ENCODE measurements around the gene ARL8B. TPM values are rescaled to one million over a fixed set of nuclear protein-coding genes. Genes with fewer than 3 reads are reported as not detected.
"Not testable (repeated sequence)": the region's sequence is repeated elsewhere in the genome, so short reads cannot be mapped to it uniquely, and the experiment has no call there.

ARL8B gene
- total RNA-seq, 8 experiments from 2014 or later = 27.1 to 54.5 (median 36.8) TPM

DNA sequence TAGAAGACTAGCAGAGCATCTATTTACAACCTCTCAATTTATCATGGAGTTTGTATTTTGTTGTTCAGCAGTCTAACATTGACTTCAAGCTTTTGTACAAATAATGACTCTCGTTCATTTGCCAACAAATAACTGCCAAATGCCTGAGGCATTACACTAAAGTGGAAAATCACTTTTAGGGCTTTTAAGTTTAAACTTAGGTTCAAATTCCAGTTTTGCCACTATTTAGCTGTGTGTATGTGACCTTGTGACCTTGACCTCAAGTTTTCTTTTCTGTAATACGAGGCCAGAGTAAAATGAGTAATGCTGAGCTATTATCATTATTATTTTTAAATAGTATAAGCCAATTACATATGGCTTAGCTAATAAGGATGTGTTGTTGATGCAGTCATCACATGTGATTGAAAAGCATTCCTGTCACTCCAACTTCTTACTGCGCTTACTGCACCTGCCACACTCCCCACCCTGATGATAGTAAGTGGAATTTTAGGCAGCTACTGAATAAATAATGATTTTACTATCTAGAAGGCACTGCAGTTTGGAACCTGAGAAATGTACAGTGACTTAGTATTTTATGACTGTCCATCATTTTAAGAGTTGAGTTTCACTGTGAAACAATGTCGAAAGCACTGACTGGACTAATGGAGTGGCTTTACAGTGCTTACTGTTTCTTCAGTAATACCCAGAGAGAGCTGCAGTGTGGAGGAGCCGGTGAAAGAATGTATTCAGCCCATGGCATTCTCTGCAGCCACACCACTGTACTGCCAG lies 16.3 kb downstream of the ARL8B start:
- in situ Hi-C loops (cut with MboI; ENCODE audit: low pct_unique_long_range_greater_than_20kb in 2 of 9, low sequenced_read_pairs in 9 of 9, unreplicated experiment in 9 of 9) = no loop called here
- peak in 4 of 8 experiments; percentile 29 to 46 (median 40) for ATAC-seq (replicated peaks in 6 of 8)
- Histone ChIP-seq H3K4me3 (no peak overlapping the region), H3K4me1 (replicated peaks in 1 of 2) (peaks cover 2 to 14% of the 10 kb centered on the region in 2 donors), H3K27ac (no peak overlapping the region)
- WGBS, 10 experiments = 6 to 94% (median 83%) methylated on average over 2 to 5 of the region's 5 CpGs; no CpG with 5 or more reads in 1 of the 10 experiments

- WGBS, 10 experiments = 69 to 100% (median 90%) methylated on average over 1 to 4 of the region's 4 CpGs
- no peak for ATAC-seq (replicated peaks in 6 of 8)
- Histone ChIP-seq H3K27ac (no peak overlapping the region), H3K4me1 (replicated peaks in 1 of 2) (no peaks in the 10 kb centered on the region), H3K4me3 (no peak overlapping the region)
- in situ Hi-C loops (cut with MboI; ENCODE audit: low pct_unique_long_range_greater_than_20kb in 2 of 9, low sequenced_read_pairs in 9 of 9, unreplicated experiment in 9 of 9) = no loop called here
Observed at GRCh38 chr3:5140230-5140621, 18.1 kb downstream of the ARL8B start.

DNA sequence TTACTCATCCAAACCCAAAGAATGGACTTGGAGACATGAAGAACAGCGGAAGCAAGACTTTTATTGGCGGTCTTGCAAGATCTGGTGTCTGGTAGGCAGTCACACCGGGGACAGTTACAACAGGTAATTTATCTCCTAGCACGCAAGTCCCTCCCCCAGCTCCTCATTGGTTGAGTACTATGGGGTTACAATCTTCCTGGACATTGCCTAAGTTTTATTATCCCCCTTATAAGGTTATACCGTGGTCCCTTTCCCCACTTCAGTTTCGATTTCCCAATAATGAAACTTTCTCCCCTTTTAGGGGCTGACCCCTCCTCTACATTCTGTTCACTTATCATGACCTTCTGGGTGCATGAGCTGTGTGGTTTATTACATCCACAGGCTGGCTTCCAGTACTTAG lies 18.7 kb downstream of the ARL8B start:
- no peak overlapping the region for H3K27ac ChIP-seq
- 83 to 100% (median 96%) methylated on average over 1 to 5 of the region's 6 CpGs; no CpG with 5 or more reads in 2 of the 10 experiments for WGBS, 10 experiments
- ATAC-seq (replicated peaks in 6 of 8) = no peak
- H3K4me3 ChIP-seq = no peak overlapping the region
- no peaks in the 10 kb centered on the region for H3K4me1 ChIP-seq (replicated peaks in 1 of 2)
- in situ Hi-C loops (cut with MboI; ENCODE audit: low pct_unique_long_range_greater_than_20kb in 2 of 9, low sequenced_read_pairs in 9 of 9, unreplicated experiment in 9 of 9) = no loop called here

DNA sequence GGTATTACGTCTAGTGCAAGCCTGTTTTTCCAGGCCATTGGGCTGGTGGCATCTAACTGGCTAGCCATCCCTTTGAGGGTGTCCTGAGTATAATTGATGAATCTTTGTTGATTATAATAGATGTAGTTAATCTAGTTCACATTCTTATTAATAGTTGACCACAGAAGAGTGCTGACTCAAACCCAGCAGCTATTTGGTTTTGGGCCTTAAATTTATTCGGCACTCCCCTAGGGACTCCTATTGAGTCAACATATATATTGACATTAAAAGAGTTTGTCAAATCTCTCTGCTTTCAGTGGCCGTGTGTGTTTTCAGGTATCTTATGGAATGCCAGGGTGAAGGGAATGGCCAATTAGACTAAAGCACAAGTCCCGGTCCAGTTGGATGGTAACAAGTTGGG lies 19.7 kb downstream of the ARL8B start:
- in situ Hi-C loops (cut with MboI; ENCODE audit: low pct_unique_long_range_greater_than_20kb in 2 of 9, low sequenced_read_pairs in 9 of 9, unreplicated experiment in 9 of 9) = no loop called here
- Histone ChIP-seq H3K4me3 (no peak overlapping the region), H3K27ac (no peak overlapping the region), H3K4me1 (replicated peaks in 1 of 2) (no peaks in the 10 kb centered on the region)
- 85 to 100% (median 98%) methylated on average over 1 to 4 of the region's 4 CpGs; no CpG with 5 or more reads in 2 of the 10 experiments for WGBS, 10 experiments
- ATAC-seq (replicated peaks in 6 of 8) = no peak

- no peak overlapping the region for H3K27ac ChIP-seq
- WGBS, 10 experiments = 80 to 100% (median 97%) methylated on average over 2 to 4 of the region's 4 CpGs; no CpG with 5 or more reads in 4 of the 10 experiments
- in situ Hi-C loops (cut with MboI; ENCODE audit: low pct_unique_long_range_greater_than_20kb in 2 of 9, low sequenced_read_pairs in 9 of 9, unreplicated experiment in 9 of 9) = no loop called here
- no peak for ATAC-seq (replicated peaks in 6 of 8)
- H3K4me3 ChIP-seq = no peak overlapping the region
- H3K4me1 ChIP-seq (replicated peaks in 1 of 2) = no peaks in the 10 kb centered on the region
Observed at GRCh38 chr3:5143464-5143863, 21.4 kb downstream of the ARL8B start.

DNA sequence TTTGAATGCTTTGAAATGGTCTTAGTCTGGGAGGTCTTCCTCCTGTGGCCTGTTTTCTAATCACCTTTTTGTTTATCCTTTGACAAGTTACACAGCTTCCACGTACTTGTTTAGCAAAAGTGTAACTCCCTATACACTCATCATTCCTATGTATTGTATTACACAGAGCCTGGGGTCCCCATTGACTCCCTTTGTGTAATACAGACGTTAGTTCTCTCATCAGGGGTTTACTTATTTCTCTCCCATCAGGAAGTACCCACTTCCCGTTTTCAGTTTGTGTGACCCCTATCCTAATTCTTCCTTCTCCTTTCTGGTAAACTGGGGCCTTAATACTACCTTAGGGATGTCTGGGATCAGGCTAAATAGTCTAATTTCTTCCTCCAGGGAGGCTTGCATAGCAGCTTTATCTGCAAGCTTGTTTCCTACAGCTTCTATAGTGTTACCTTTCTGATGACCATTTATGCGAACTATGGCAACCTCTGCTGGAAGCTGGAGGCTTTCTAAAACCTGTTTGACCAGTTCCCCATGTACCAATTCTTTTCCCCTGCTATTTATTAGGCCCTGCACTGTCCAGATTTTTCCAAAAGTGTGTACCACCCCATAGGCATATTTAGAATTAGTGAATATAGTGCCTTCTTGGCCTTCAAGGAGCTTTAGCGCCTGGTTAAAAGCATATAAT lies 22.4 kb downstream of the ARL8B start:
- Histone ChIP-seq H3K4me3 (no peak overlapping the region), H3K27ac (no peak overlapping the region), H3K4me1 (replicated peaks in 1 of 2) (no peaks in the 10 kb centered on the region)
- ATAC-seq (replicated peaks in 6 of 8) = no peak
- WGBS, 10 experiments = 80 to 100% (median 92%) methylated on average over 1 to 5 of the region's 5 CpGs; no CpG with 5 or more reads in 1 of the 10 experiments
- in situ Hi-C loops (cut with MboI; ENCODE audit: low pct_unique_long_range_greater_than_20kb in 2 of 9, low sequenced_read_pairs in 9 of 9, unreplicated experiment in 9 of 9) = no loop called here

DNA sequence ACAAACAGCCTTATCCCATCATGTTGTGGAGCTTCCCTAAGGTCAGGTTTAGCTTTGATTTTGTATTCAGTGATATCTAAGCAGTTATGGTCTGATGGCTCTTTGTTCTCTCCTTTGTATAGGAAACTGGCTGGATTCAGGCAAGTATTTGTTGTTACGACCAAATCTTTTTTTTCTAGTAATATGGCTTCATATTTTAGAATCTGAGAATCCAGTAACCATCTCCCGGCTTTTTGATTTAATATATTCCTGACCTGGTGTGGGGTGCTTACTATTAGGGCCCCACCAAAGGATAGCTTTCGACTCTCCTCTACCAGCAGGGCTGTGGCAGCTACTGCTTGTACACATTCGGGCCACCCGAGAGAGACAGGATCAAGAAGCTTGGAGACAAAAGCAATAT lies 23.0 kb downstream of the ARL8B start:
- H3K4me1 ChIP-seq (replicated peaks in 1 of 2) = no peaks in the 10 kb centered on the region
- no peak overlapping the region for H3K4me3 ChIP-seq
- in situ Hi-C loops (cut with MboI; ENCODE audit: low pct_unique_long_range_greater_than_20kb in 2 of 9, low sequenced_read_pairs in 9 of 9, unreplicated experiment in 9 of 9) = no loop called here
- H3K27ac ChIP-seq = no peak overlapping the region
- WGBS, 10 experiments = 17 to 100% (median 89%) methylated on average over 1 to 5 of the region's 5 CpGs
- ATAC-seq (replicated peaks in 6 of 8) = no peak

DNA sequence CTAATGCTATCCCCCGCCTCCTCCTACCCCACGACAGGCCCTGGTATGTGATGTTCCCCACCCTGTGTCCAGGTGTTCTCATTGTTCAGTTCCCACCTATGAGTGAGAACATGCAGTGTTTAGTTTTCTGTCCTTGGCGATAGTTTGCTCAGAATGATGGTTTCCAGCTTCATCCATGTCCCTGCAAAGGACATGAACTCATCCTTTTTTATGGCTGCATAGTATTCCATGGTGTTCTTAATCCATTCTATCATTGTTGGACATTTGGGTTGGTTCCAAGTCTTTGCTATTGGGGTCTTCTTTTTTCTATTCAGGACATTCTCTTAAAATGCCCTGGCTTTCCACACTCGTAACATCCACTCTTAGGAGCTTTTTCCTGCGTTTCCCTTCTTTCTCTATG lies 25.1 kb downstream of the ARL8B start:
- WGBS, 10 experiments = 93 to 100% (median 98%) methylated on average over 2 to 3 of the region's 5 CpGs; no CpG with 5 or more reads in 1 of the 10 experiments
- in situ Hi-C loops (cut with MboI; ENCODE audit: low pct_unique_long_range_greater_than_20kb in 2 of 9, low sequenced_read_pairs in 9 of 9, unreplicated experiment in 9 of 9); H3K27ac ChIP-seq; ATAC-seq (replicated peaks in 6 of 8); H3K4me1 ChIP-seq (replicated peaks in 1 of 2); H3K4me3 ChIP-seq: not testable (repeated sequence)

- 29 to 100% (median 100%) methylated on average over 1 to 5 of the region's 7 CpGs for WGBS, 10 experiments
- in situ Hi-C loops (cut with MboI; ENCODE audit: low pct_unique_long_range_greater_than_20kb in 2 of 9, low sequenced_read_pairs in 9 of 9, unreplicated experiment in 9 of 9) = no loop called here
- H3K27ac ChIP-seq = no peak overlapping the region
- H3K4me3 ChIP-seq = no peak overlapping the region
- no peaks in the 10 kb centered on the region for H3K4me1 ChIP-seq (replicated peaks in 1 of 2)
- ATAC-seq (replicated peaks in 6 of 8) = no peak
Observed at GRCh38 chr3:5149306-5149880, 27.3 kb downstream of the ARL8B start.

GRCh38 chr3:5151586-5151985 lies 29.5 kb downstream of the ARL8B start:
- Histone ChIP-seq H3K4me3 (no peak overlapping the region), H3K4me1 (replicated peaks in 1 of 2) (no peaks in the 10 kb centered on the region), H3K27ac (no peak overlapping the region)
- ATAC-seq (replicated peaks in 6 of 8) = no peak
- in situ Hi-C loops (cut with MboI; ENCODE audit: low pct_unique_long_range_greater_than_20kb in 2 of 9, low sequenced_read_pairs in 9 of 9, unreplicated experiment in 9 of 9) = no loop called here
- 100% methylated on average over 1 to 3 of the region's 6 CpGs; no CpG with 5 or more reads in 5 of the 10 experiments for WGBS, 10 experiments

DNA sequence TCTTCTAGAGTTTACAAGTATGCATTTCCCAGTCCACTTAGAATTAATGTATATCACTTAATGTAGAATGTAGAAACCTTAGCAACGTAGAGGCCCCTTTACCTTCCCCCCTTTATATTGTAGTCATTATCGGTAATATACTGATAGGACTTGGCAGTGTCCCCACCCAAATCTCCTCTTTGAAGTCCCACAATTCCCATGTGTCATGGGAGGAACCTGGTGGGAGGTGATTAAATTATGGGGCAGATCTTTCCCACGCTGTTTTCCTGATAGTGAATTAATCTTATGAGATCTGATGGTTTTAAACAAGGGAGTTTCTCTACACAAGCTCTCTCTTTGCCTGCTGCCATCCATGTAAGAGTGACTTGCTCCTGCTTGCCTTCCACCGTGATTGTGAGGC lies 31.0 kb downstream of the ARL8B start:
- WGBS, 10 experiments = 63 to 100% (median 80%) methylated on average over 2 to 4 of the region's 4 CpGs; no CpG with 5 or more reads in 1 of the 10 experiments
- H3K27ac ChIP-seq = no peak overlapping the region
- in situ Hi-C loops (cut with MboI; ENCODE audit: low pct_unique_long_range_greater_than_20kb in 2 of 9, low sequenced_read_pairs in 9 of 9, unreplicated experiment in 9 of 9) = no loop called here

GRCh38 chr3:5155241-5155640 lies 33.1 kb downstream of the ARL8B start:
- no peak overlapping the region for H3K27ac ChIP-seq
- in situ Hi-C loops (cut with MboI; ENCODE audit: low pct_unique_long_range_greater_than_20kb in 2 of 9, low sequenced_read_pairs in 9 of 9, unreplicated experiment in 9 of 9) = no loop called here
- ATAC-seq (replicated peaks in 6 of 8) = peak in 1 of 8 experiments; percentile 38

More for the DNA sequence above, 31.0 kb downstream of the ARL8B start:
- Histone ChIP-seq H3K4me1 (replicated peaks in 1 of 2) (no peaks in the 10 kb centered on the region), H3K4me3 (no peak overlapping the region)
- no peak for ATAC-seq (replicated peaks in 6 of 8)

DNA sequence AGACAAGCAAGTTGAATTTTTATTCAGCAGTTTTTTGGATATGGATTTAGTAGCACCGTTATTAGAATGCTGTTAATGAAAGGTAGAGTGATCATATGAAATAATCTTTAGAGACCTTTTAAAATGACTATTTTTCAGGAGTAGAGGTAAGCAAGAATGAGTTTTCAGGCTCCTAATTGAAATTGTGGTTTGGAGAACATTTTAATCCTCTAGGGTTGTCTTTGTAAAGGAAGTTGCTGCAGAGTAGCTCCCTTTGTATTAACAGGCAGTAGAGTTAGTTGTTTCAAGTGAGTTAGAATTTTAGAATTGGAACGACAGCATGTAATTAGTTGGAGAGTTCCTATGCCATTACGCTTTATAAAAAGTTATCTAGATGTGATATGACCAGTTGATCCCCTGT lies 38.2 kb downstream of the ARL8B start:
- H3K27ac ChIP-seq = no peak overlapping the region
- no peak overlapping the region for H3K4me3 ChIP-seq
- WGBS, 10 experiments = 51 to 94% (median 80%) methylated on average over 2 to 3 of the region's 3 CpGs; no CpG with 5 or more reads in 1 of the 10 experiments
- in situ Hi-C loops (cut with MboI; ENCODE audit: low pct_unique_long_range_greater_than_20kb in 2 of 9, low sequenced_read_pairs in 9 of 9, unreplicated experiment in 9 of 9) = no loop called here
- ATAC-seq (replicated peaks in 6 of 8) = no peak
- peaks cover 0 to 9% of the 10 kb centered on the region in 2 donors for H3K4me1 ChIP-seq (replicated peaks in 1 of 2)

More at GRCh38 chr3:5155241-5155640, 33.1 kb downstream of the ARL8B start:
- no peaks in the 10 kb centered on the region for H3K4me1 ChIP-seq (replicated peaks in 1 of 2)
- no peak overlapping the region for H3K4me3 ChIP-seq

Data from motor neuron (in vitro differentiated cells).